Esophagus squamous epithelium (tissue), 4 donors: ENCODE data around the gene AKAP14.

Experiments used
- CTCF ChIP-seq, 6 experiments: fragments of 450-650 bp in 4 of 6; fragments of 200-600 bp in 2 of 6; sonication (generic) in 2 of 6; IDR thresholded peaks; one replicate each; pipeline ENCODE4 v1.5.1; 2016 to 2019; ENCODE audit warnings: antibody characterized with exemption in 6 of 6, mild to moderate bottlenecking in 4 of 6, moderate library complexity in 4 of 6
- POLR2A ChIP-seq, 4 donors: fragments of 450-650 bp; IDR thresholded peaks; one replicate each; pipeline ENCODE4 v1.6.1; 2017; ENCODE audit warnings: antibody characterized with exemption in 4 of 4, mild to moderate bottlenecking in 4 of 4, moderate library complexity in 3 of 4

- TF ChIP-seq CTCF (IDR thresholded peaks at IDR 0.05) (no peak), POLR2A (IDR thresholded peaks at IDR 0.05) (no peak)
Measured at GRCh38 chrX:119917877-119918276, 22.2 kb downstream of the AKAP14 start.
